GM10248 (cell line): ENCODE data around the gene PRRX2.

Source experiments
- CTCF ChIA-PET: fragments of 300-600 bp; sonication (Branson Sonifier 250); formaldehyde crosslinking; extraction: SDS; loops from one replicate; lab custom pipeline; 2021; ENCODE audit warnings: antibody characterized with exemption; lab: Yijun Ruan, JAX
- POLR2A ChIA-PET: fragments of 350-650 bp; sonication (Branson Sonifier 250); formaldehyde crosslinking; extraction: SDS; loops from one replicate; lab custom pipeline; 2020; ENCODE audit warnings: antibody characterized with exemption; lab: Yijun Ruan, JAX
- DNase-seq: peaks from one replicate; pipeline ENCODE4 v3.0.0; 2012; ENCODE audit errors: extremely low spot score
- TF ChIP-seq, protein P1 (sequence below): IDR thresholded peaks from 2 replicates; pipeline ENCODE4 v1.5.1; 2012; ENCODE audit warnings: mild to moderate bottlenecking, low read depth; ENCODE audit errors: extremely low read depth, missing control alignments, control extremely low read depth

Gene PRRX2

DNA sequence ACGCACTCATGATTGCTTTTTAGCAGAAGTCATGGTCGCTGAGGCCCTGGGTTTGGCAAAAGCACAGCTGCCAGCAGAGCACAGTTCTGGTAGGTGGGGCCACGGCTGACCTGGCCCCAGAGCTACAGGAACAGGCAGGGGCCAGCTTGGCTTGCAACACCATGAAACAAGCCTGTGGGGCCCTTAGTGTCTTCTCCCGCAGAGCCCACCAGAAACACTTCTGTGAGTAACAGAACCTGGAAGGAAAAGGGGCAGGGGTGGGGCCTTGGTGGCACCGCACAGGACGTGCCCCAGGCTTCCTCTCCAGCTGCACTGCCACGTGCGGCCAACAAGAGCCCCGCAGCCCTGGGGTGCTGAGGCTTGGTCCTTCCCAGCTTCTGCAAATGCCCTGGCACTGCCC is 28.3 kb upstream of the PRRX2 start:
- DNase-seq, result no peak
- TF ChIP-seq, protein P1, sequence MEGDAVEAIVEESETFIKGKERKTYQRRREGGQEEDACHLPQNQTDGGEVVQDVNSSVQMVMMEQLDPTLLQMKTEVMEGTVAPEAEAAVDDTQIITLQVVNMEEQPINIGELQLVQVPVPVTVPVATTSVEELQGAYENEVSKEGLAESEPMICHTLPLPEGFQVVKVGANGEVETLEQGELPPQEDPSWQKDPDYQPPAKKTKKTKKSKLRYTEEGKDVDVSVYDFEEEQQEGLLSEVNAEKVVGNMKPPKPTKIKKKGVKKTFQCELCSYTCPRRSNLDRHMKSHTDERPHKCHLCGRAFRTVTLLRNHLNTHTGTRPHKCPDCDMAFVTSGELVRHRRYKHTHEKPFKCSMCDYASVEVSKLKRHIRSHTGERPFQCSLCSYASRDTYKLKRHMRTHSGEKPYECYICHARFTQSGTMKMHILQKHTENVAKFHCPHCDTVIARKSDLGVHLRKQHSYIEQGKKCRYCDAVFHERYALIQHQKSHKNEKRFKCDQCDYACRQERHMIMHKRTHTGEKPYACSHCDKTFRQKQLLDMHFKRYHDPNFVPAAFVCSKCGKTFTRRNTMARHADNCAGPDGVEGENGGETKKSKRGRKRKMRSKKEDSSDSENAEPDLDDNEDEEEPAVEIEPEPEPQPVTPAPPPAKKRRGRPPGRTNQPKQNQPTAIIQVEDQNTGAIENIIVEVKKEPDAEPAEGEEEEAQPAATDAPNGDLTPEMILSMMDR, result no peak
- CTCF ChIA-PET, result interaction anchor here (9.9 kb wide), 1 partner anchor 13 kb away, joined by 68 read pairs; the partner anchor contains the start of gene NTMT1
- POLR2A ChIA-PET, result interaction anchor here (1.9 kb wide), 1 partner anchor 12 kb away, joined by 5 read pairs; the partner anchor contains the start of gene NTMT1

DNA sequence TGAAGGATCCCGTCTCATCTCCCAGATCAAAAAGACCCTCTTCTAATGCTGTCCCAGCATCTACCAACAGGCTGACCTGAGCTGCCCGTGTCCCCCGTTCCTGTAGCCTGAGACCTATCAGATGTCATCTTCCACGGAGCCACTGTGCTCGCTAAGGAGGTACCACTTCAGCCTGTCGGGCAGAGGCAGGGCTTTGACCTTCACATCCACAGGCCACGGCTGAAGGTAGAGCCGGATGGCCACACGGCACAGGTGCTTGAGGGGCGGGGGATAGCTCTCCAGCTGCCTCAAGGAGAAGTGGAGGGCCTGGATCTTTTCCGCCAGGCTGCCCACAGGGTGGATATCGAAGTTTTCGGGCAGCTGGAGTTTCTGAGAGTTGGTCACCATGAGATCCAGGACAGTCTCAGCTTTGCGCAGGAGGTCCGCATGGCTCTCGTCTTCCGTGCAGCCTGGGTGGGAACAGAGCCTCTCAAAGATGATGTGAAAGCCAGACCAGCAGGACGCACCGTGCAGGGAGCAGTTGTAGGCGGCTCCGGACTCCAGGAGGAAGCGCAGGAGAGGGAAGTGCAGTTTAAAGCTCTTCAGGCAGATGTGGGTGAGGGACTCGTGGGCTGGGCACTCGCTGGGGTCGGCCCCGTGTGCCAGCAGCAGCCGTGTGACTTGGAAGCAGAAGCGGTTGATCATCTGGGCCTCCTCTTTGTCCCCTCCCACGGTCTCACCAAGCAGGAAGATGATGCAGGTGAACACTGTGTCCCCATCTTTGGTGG is 27.6 kb upstream of the PRRX2 start:
- POLR2A ChIA-PET, result interaction anchor here (1.9 kb wide), 1 partner anchor 12 kb away, joined by 5 read pairs; the partner anchor contains the start of gene NTMT1

DNA sequence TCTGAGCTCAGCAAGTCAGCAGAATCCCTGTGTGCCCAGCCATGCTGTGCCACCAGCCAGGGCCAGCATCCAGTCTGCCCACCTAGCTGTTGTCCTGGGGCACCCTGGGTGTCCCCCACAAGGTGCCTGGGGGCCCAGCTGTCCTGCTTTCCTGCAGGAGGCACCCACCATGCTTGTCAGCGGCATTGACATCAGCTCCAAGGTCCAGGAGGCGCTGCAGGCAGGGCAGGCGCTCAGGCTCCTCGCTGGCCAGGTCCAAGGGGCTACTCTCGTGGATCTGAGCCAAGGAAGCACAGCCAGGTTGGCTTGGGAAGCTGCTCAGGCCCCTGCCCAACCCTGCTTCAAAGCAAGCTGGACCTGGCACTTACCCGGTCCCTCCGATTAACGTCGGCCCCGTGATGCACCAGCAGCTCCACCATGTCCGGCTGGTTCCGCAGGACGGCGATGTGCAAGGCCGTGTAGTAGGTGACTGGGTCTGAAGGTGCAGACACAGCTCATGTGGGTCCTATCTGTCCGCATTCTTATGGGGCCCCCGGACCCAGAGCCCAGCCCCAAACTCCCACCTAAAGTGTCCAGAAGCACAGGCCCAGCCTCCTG is 26.3 kb upstream of the PRRX2 start:
- no peak for DNase-seq
- TF ChIP-seq, protein P1, result no peak
- ChIA-PET CTCF (interaction anchor here (1.0 to 9.9 kb wide), 7 partner anchors 9 to 500 kb away, joined by 3 to 68 read pairs (median 5); partner anchors contain the start of gene NTMT1), POLR2A (interaction anchor here (1.0 kb wide), 1 partner anchor 15 kb away, joined by 3 read pairs; no protein-coding TSS in a partner anchor)

More for the DNA sequence above, 27.6 kb upstream of the PRRX2 start:
- no peak for DNase-seq
- TF ChIP-seq, protein P1, result no peak
- CTCF ChIA-PET, result interaction anchor here (1.1 to 9.9 kb wide), 2 partner anchors 9 to 14 kb away, joined by 3 to 68 read pairs; partner anchors contain the start of gene NTMT1

DNA sequence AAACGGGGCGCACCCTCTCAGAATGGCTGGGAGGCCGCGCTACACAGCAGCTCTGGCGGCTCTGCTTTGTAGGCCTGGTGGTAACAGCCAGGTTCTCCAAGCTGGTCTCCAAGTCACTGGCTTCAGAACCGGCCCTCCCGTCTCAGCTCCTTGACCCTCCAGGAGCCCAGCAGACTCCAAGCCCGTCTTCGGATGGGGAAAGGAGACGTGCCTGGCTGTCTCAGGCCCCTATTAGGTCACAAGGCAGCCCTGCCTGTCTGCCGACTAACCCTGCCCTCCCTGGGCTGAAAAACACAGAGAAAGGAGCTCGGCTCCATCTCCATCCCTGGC is 25.7 kb upstream of the PRRX2 start:
- DNase-seq, result no peak
- ChIA-PET POLR2A (interaction anchor here (1.0 kb wide), 1 partner anchor 15 kb away, joined by 3 read pairs; no protein-coding TSS in a partner anchor), CTCF (interaction anchor here (1.0 to 9.9 kb wide), 7 partner anchors 10 to 500 kb away, joined by 3 to 68 read pairs (median 5); partner anchors contain the start of gene NTMT1)
- TF ChIP-seq, protein P1, result no peak

DNA sequence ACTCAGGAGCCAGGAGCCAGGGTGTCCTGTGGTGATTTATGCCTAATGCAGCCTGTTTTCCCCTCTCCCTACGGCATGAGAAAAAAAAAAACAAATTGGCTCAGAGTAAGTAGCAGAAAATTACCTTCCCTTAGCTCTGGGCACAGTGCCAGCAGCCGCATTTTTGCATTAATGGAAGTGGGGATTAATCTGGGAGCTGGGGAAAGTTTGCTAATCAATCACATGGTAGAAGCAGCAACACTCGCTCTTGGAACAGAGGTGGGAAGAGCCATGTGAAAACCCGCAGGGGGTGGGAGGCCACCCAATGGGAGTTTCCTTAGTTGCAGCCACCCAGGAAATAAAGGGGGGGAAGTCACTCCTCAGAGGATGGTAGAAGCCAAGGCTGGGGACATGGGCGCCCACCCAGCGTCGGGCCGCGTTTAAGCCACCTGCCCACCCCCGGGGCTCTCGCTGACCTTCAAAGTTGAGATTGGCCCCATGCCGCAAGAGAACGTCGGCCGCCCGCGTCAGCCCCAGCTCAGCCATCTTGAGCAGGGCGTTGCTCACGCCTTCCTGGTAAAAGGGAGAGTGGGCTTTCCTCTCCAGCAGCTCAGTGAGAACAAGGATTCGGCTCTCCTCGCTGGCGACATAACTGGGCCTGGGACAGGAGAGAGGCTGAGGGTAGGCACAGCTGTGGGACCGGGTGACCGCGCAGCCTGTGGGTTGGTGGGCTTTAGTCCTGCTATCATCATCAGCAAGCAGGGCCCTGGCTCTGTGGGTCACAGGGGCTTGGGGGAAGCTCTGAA is 25.2 kb upstream of the PRRX2 start:
- POLR2A ChIA-PET, result interaction anchor here (0.6 to 1.0 kb wide), 2 partner anchors 16 to 255 kb away, joined by 3 read pairs; no protein-coding TSS in a partner anchor
- no peak for DNase-seq
- CTCF ChIA-PET, result interaction anchor here (1.2 to 9.9 kb wide), 6 partner anchors 10 to 501 kb away, joined by 3 to 68 read pairs (median 6); partner anchors contain the start of gene NTMT1
- TF ChIP-seq, protein P1, result no peak
